GM12864 (cell line): ENCODE results near the gene XPR1.

Source experiments
- DNase-seq: peaks from one replicate; pipeline ENCODE4 v3.0.0-alpha.2; 2011; ENCODE audit warnings: low read depth
- H3K4me3 ChIP-seq: 2 replicates; pipeline ENCODE4 v1.5.1; 2011; ENCODE audit warnings: mild to moderate bottlenecking, low read depth, low read length, control low read depth
- CTCF ChIP-seq: IDR thresholded peaks from 2 replicates; pipeline ENCODE4 v1.5.1; 2011; ENCODE audit warnings: low read depth, mild to moderate bottlenecking, moderate library complexity, low read length, control low read depth, inconsistent platforms; ENCODE audit errors: missing control alignments

Gene XPR1

GRCh38 chr1:180762796-180763195 lies 131.0 kb downstream of the XPR1 start:
- DNase-seq: no peak
- no peak for TF ChIP-seq CTCF
- no peak overlapping the region for H3K4me3 ChIP-seq

GRCh38 chr1:180765151-180765550 lies 133.3 kb downstream of the XPR1 start:
- DNase-seq: no peak

GRCh38 chr1:180769889-180770288 lies 138.1 kb downstream of the XPR1 start:
- TF ChIP-seq CTCF: no peak
- DNase-seq: no peak
- H3K4me3 ChIP-seq: no peak overlapping the region

More at GRCh38 chr1:180765151-180765550, 133.3 kb downstream of the XPR1 start:
- TF ChIP-seq CTCF: no peak
- H3K4me3 ChIP-seq: no peak overlapping the region

- DNase-seq: no peak
- TF ChIP-seq CTCF: no peak
- H3K4me3 ChIP-seq: no peak overlapping the region
Measured at GRCh38 chr1:180773210-180773865, 141.5 kb downstream of the XPR1 start.

- TF ChIP-seq CTCF: no peak
- H3K4me3 ChIP-seq: no peak overlapping the region
- DNase-seq: no peak
Measured at GRCh38 chr1:180775801-180776200, 144.0 kb downstream of the XPR1 start.

- no peak for DNase-seq
- TF ChIP-seq CTCF: no peak
- no peak overlapping the region for H3K4me3 ChIP-seq
Measured at GRCh38 chr1:180777072-180777689, 145.4 kb downstream of the XPR1 start.
